MM.1S (cell line): Measurements from ENCODE around the gene GRWD1.

Experiments
- EZH2 ChIP-seq: fragments of 300-600 bp; sonication (generic); optimal IDR thresholded peaks from 2 replicates; pipeline ENCODE3; 2017; ENCODE audit warnings: low read depth, mild to moderate bottlenecking, antibody characterized with exemption, low read length, mixed read lengths
- TF ChIP-seq, protein P1 (sequence below): fragments of 300-600 bp; sonication (generic); IDR thresholded peaks from 2 replicates; pipeline ENCODE4 v1.5.1; 2016; ENCODE audit warnings: antibody characterized with exemption, low read length, mixed read lengths

DNA sequence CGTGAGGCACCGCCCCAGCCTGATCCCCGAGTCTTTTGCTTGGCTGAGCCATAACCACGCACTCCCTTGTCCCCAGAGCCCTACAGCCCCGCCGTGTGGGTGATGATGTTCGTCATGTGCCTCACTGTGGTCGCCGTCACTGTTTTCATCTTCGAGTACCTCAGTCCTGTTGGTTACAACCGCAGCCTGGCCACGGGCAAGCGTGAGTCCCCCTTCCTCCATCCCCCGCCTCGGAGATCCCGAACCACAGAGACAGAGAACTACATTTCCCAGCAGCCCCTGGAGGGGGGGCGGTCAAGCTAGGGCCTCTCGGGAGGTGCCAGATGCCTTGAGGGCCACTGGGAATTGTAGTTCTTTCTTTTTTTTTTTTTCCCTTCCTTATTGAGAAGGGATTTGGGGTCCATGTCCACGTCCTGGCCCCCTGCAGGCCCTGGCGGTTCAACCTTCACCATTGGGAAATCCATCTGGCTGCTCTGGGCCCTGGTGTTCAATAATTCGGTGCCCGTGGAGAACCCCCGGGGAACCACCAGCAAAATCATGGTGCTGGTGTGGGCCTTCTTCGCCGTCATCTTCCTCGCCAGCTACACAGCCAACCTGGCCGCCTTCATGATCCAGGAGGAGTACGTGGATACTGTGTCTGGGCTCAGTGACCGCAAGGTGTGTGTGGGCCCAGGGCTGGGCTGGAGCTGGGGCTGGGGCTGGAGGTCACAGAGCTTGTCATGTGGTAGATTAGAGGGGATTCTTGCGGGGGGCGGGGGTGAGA is 26.4 kb upstream of the GRWD1 start:
- TF ChIP-seq, protein P1, sequence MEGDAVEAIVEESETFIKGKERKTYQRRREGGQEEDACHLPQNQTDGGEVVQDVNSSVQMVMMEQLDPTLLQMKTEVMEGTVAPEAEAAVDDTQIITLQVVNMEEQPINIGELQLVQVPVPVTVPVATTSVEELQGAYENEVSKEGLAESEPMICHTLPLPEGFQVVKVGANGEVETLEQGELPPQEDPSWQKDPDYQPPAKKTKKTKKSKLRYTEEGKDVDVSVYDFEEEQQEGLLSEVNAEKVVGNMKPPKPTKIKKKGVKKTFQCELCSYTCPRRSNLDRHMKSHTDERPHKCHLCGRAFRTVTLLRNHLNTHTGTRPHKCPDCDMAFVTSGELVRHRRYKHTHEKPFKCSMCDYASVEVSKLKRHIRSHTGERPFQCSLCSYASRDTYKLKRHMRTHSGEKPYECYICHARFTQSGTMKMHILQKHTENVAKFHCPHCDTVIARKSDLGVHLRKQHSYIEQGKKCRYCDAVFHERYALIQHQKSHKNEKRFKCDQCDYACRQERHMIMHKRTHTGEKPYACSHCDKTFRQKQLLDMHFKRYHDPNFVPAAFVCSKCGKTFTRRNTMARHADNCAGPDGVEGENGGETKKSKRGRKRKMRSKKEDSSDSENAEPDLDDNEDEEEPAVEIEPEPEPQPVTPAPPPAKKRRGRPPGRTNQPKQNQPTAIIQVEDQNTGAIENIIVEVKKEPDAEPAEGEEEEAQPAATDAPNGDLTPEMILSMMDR, result no peak
- no peak for TF ChIP-seq EZH2
